GM13976 (cell line): ENCODE data around the gene HBB.

Source experiments
- DNase-seq: peaks from one replicate; pipeline ENCODE4 v3.0.0; 2012; ENCODE audit warnings: low spot score
- in situ Hi-C: fragments of 300-500 bp; cut with MboI; formaldehyde crosslinking; loops from one replicate; pipeline ENCODE4 v1.12.0; 2022; ENCODE audit warnings: low sequenced_read_pairs, mixed read lengths, inconsistent platforms; ENCODE audit not compliant: unreplicated experiment
- TF ChIP-seq, protein P1 (sequence below): IDR thresholded peaks from 2 replicates; pipeline ENCODE4 v1.5.1; 2012; ENCODE audit warnings: borderline replicate concordance, mild to moderate bottlenecking; ENCODE audit not compliant: insufficient read depth; ENCODE audit errors: extremely low read depth, missing control alignments, control extremely low read depth

The HBB gene

DNA sequence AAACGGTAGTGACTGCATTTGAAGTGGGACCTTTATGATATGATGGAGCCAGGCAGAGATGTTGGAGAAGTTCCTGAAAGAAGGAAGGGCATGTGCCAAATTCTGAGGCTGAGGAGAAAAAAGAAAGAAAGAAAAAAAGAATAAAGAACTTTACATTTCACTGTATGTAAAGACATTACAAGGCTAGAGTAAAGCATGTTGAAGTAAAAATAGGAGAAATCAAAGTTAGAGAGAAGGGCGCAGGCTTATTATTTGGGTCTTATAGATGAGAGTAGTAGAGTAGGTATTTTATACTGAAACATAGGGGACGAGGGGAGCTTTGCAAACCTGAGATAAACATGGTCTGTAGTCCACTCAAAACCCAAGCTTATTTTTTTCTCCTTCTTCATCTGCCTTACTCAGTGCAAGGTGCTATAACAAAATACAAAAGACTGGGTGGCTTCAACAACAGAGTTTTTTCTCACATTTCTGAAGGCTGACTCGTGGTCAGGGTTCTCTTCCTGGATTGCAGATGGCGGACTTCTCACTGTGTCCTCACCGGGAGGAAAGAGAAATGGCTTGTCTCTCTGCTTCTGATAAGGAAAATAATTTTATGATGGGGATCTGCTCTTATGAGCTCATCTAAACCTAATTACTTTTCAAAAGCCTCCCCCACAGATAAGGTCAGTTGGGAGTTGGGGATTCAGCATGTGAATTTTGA is 20.1 kb upstream of the HBB start:
- TF ChIP-seq, protein P1, sequence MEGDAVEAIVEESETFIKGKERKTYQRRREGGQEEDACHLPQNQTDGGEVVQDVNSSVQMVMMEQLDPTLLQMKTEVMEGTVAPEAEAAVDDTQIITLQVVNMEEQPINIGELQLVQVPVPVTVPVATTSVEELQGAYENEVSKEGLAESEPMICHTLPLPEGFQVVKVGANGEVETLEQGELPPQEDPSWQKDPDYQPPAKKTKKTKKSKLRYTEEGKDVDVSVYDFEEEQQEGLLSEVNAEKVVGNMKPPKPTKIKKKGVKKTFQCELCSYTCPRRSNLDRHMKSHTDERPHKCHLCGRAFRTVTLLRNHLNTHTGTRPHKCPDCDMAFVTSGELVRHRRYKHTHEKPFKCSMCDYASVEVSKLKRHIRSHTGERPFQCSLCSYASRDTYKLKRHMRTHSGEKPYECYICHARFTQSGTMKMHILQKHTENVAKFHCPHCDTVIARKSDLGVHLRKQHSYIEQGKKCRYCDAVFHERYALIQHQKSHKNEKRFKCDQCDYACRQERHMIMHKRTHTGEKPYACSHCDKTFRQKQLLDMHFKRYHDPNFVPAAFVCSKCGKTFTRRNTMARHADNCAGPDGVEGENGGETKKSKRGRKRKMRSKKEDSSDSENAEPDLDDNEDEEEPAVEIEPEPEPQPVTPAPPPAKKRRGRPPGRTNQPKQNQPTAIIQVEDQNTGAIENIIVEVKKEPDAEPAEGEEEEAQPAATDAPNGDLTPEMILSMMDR: no peak
- in situ Hi-C loops: no loop called here
- DNase-seq: no peak

DNA sequence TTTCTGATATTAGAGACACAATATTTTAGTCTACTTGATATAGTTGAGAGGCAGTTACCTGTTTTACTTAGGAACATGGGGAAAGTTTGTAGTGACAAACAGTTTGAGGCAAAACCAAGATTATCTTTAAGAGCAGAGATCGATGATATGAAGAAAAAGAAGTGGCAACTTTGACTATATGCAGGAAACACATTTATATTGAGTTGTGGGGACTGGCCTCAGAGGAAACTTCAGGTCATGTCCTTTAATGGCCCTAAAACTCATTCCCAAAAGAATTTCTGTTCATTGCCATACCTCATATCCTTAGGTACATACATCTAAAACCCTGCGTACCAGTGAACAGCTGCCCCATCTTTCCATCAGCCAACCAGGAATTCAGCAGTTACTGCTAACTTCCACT is 18.3 kb upstream of the HBB start:
- TF ChIP-seq, protein P1: no peak
- in situ Hi-C loops: no loop called here

DNA sequence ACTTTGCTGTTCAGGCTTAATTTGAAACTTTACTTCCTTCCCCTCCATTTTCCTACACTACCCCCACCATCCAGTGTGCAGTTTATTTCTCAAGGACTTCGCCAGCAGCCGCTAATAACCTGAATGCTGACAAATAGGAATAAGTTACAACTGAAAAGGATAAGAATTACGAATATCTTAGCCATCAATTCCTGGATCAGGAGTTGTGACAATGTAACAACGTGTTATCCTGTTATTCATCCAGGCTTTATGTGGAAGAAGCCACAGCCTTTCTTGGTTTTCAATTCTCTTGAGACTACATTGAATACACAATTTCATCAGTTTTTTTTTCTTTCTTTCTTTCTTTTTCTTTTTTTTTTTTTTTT is 16.9 kb upstream of the HBB start:
- in situ Hi-C loops: no loop called here
- DNase-seq: no peak
- TF ChIP-seq, protein P1: no peak

More for the DNA sequence above, 18.3 kb upstream of the HBB start:
- DNase-seq: no peak

DNA sequence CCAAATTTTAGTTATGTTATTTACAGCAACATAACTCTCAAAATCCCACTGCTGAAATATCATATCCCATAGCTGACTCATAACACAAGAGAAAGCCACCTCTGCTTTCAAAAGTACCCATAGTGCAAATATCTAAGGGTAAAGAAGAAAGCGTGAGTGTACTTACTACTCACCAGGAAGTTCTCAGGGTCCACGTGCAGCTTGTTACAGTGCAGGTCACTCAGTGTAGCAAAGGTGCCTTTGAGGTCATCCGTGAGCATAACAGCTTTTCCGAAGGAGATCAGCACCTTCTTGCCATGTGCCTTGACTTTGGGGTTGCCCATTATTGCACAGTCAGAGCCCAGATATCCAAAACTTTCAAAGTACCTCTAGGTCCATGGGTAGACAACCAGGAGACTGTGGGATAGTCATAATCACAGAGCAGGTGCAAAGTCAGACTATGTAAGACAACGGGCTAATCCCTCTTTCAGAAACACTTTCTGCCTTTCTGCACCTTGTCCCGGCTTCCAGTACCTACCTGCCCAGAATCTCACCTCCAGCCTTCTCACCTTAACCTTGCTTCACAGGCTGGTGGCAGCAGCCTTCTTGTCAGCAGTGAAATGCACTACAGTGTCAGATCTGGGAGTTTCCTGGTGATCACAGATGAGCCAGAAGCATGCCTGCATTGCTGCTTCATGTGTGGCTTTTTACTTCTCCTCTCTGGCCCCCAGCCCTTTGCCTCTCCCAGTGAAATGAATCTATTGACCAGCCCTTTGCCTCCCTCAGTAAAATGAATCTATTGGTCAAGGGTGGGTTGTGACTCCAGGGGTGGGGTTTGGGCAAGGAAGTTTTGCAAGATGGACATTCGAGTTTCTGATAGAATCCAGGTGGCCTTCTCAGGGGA is 16.3 kb upstream of the HBB start:
- in situ Hi-C loops: no loop called here
- TF ChIP-seq, protein P1: no peak
- DNase-seq: no peak

DNA sequence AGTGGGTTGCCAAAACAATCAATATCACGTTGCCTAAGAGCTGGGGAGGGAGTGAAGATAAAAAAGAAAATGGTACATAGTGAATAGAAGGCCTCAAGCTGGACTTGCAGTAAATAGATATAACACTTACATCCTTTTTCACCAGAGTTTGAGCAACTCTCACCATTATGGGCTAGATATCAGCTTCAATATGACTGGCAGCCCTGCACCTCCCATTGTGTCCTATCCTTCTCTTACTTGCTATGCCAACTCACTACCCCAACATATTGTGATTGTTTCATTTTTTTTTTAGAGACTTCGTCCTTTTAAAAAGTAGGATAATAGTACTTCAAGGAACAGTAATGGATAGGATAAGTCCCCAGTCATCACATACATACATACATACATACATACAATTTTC is 15.3 kb upstream of the HBB start:
- TF ChIP-seq, protein P1: no peak
- no peak for DNase-seq
- in situ Hi-C loops: no loop called here

DNA sequence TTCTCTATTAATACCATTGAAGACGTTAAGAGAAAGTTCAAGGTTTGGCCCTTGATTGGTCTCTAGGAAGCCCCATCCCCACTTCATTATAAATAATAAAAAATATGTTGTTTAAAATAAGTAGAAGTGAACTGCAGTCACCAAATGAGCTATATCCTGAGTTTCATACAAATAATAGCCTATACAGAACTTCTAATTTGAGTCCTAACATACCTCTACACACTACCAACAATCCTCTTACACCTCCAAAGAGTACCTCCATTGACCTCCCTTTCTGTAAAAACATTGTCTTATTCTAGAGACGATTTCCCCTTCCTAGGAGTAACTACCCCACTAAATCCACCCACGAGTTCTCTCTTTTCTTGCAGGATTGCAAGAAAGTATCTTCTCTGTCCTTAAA is 14.6 kb upstream of the HBB start:
- TF ChIP-seq, protein P1: no peak
- DNase-seq: no peak
- in situ Hi-C loops: no loop called here
